ENCODE measurements around the gene SLC6A7. TPM values are rescaled to one million over a fixed set of nuclear protein-coding genes. Genes with fewer than 3 reads are reported as not detected.

The SLC6A7 gene
- total RNA-seq, 1 experiment from 2014 or later = not detected

DNA sequence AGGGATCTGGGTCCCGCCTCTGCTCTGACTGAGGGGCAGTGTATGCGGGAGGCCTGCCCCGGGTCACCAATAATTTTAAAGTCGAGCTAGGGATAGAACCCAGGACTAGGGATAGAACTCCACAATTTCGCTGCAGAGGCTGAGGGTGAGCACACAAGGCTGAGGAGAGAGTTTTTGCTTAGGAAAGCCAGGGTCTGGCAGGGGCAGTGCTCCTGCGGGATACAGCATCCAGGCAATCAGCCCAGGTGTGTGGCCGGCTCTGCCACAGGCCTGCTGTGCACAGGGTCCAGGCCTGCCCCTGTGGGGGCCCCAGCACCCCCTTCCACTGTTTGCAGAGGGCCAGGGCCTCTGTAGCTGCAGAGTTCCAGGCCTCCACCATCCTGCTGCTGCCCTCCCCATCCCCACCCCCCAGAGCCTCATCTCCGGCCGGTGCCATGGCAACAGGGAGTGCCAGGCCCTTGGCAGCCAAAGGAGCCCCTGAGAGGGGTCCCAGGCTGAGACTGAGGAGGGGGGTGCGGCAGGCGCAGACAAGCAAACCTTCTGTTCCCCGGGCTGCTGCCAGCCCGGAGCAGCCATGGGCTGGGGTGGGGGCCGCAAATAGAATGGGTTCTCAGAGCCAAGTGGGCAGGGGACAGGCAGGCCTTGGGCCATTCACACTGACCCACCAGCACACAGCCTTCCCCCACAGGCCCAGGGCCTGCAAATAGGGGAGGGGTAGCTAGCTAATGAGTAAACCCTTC is 42.8 kb upstream of the SLC6A7 start:
- POLR2A ChIA-PET (ENCODE audit: unreplicated experiment) = no interaction called here
- no TSS peak for BruUV-seq (replicated peaks)
- no peaks in the 10 kb centered on the region for H3K79me2 ChIP-seq (ENCODE audit: low read depth)

DNA sequence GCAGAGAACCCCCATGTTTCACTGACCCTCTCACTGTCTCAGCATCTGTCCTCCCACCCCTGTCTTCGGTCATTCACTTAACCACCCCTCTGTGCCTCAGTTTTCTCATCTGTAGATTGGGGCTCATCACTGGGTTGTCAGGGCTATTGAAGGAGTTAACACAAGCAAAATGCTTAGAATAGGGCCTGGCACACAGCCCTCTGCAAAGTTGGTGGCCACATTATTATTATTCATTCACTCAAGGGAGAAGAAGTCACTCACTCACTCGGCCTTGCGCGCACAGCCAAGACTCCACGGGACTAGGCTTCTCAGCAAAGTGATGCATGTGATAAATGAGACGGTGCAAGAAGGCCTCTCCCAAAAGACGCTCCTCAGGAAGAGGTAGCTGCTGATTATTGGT is 42.2 kb upstream of the SLC6A7 start:
- Histone ChIP-seq H3K36me3 (ENCODE audit: low read depth) (no peaks in the 10 kb centered on the region), H3F3A (ENCODE audit: insufficient read depth, low read depth) (peaks cover 2% of the 10 kb centered on the region; the same call in 1 of the 2 replicates), H3K79me2 (ENCODE audit: low read depth) (no peaks in the 10 kb centered on the region), H2AFZ (no peak overlapping the region), H4K20me1 (ENCODE audit: insufficient read depth) (no peaks in the 10 kb centered on the region), H3K4me1 (replicated peaks; ENCODE audit: insufficient read depth) (peaks cover 12% of the 10 kb centered on the region), H3K27ac (no peak overlapping the region), H3K4me3 (no peak overlapping the region), H3K9me2 (ENCODE audit: insufficient read depth) (no peaks in the 10 kb centered on the region), H3K9me3 (ENCODE audit: insufficient read depth, low read depth) (no peaks in the 10 kb centered on the region), H3K4me2 (no peak overlapping the region), H3K27me3 (ENCODE audit: insufficient read depth, low read depth) (no peaks in the 10 kb centered on the region)
- intact Hi-C loops (cut with micrococcal nuclease; ENCODE audit: unreplicated experiment) = no loop called here
- TF ChIP-seq, protein P1, sequence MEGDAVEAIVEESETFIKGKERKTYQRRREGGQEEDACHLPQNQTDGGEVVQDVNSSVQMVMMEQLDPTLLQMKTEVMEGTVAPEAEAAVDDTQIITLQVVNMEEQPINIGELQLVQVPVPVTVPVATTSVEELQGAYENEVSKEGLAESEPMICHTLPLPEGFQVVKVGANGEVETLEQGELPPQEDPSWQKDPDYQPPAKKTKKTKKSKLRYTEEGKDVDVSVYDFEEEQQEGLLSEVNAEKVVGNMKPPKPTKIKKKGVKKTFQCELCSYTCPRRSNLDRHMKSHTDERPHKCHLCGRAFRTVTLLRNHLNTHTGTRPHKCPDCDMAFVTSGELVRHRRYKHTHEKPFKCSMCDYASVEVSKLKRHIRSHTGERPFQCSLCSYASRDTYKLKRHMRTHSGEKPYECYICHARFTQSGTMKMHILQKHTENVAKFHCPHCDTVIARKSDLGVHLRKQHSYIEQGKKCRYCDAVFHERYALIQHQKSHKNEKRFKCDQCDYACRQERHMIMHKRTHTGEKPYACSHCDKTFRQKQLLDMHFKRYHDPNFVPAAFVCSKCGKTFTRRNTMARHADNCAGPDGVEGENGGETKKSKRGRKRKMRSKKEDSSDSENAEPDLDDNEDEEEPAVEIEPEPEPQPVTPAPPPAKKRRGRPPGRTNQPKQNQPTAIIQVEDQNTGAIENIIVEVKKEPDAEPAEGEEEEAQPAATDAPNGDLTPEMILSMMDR (conservative IDR thresholded peaks at IDR 0.05) = no peak
- TF ChIP-seq EZH2 (IDR thresholded peaks at IDR 0.05; ENCODE audit: low read depth) = no peak
- CTCF ChIA-PET = no interaction called here
- POLR2A ChIA-PET (ENCODE audit: unreplicated experiment) = no interaction called here
- BruUV-seq (replicated peaks) = no TSS peak
- no peak for DNase-seq

More for the DNA sequence above, 42.8 kb upstream of the SLC6A7 start:
- no peak overlapping the region for H3K4me3 ChIP-seq
- CTCF ChIA-PET = no interaction called here
- H3K4me2 ChIP-seq = no peak overlapping the region
- H4K20me1 ChIP-seq (ENCODE audit: insufficient read depth) = no peaks in the 10 kb centered on the region
- peaks cover 9% of the 10 kb centered on the region for H3F3A ChIP-seq (ENCODE audit: insufficient read depth, low read depth)
- H3K4me1 ChIP-seq (replicated peaks; ENCODE audit: insufficient read depth) = peaks cover 17% of the 10 kb centered on the region
- no peak for DNase-seq
- no peaks in the 10 kb centered on the region for H3K9me3 ChIP-seq (ENCODE audit: insufficient read depth, low read depth)
- H3K27me3 ChIP-seq (ENCODE audit: insufficient read depth, low read depth) = no peaks in the 10 kb centered on the region
- no peak overlapping the region for H3K27ac ChIP-seq
- H3K9me2 ChIP-seq (ENCODE audit: insufficient read depth) = no peaks in the 10 kb centered on the region
- H2AFZ ChIP-seq = no peak overlapping the region
- H3K36me3 ChIP-seq (ENCODE audit: low read depth) = no peaks in the 10 kb centered on the region
- TF ChIP-seq EZH2 (IDR thresholded peaks at IDR 0.05; ENCODE audit: low read depth) = no peak
- TF ChIP-seq, protein P1 (conservative IDR thresholded peaks at IDR 0.05) = no peak
- intact Hi-C loops (cut with micrococcal nuclease; ENCODE audit: unreplicated experiment) = no loop called here

DNA sequence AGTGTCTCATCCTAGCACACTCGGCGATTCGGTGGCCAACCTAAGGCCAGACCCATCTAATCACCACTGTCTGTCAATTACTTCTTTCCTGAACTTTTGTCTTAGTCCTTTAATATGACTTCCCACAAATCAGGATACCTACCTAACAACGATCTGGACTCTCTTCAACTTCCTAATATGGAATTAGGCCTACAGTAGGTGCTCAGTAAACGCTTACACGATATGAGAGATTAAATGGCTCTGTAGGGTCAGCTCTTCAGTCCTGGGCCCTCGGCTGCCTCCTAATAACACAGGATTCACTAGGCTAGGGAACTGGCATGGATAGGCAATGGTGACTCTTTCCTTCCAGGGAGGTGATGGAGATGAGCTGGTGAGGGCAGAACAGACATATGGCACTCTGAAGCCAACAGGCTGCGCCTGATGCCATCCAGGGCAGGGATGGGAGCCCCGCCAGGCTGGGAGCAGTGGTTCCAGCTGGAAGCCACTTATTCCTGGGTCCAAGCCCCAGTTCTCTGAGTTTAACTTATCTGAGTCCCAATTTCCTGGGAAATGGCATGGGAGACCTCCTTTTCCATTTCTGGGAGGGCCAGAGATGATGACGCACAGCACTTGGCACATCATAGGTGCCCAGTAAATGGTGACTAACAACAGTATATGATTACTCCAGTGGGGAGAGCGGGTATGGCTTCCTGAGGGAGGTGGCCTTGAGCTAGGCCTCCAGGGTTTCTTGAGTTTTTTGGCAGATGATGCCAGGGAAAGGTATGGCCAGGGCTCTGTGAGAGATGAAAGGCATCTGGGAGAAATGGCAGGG is 41.5 kb upstream of the SLC6A7 start:
- H3K27me3 ChIP-seq (ENCODE audit: insufficient read depth, low read depth) = no peaks in the 10 kb centered on the region
- H3K79me2 ChIP-seq (ENCODE audit: low read depth) = no peaks in the 10 kb centered on the region
- DNase-seq = no peak
- TF ChIP-seq, protein P1 (conservative IDR thresholded peaks at IDR 0.05) = no peak
- no peak for TF ChIP-seq EZH2 (IDR thresholded peaks at IDR 0.05; ENCODE audit: low read depth)
- no peak overlapping the region for H3K27ac ChIP-seq
- H3K36me3 ChIP-seq (ENCODE audit: low read depth) = no peaks in the 10 kb centered on the region
- POLR2A ChIA-PET (ENCODE audit: unreplicated experiment) = no interaction called here
- CTCF ChIA-PET = no interaction called here
- H3F3A ChIP-seq (ENCODE audit: insufficient read depth, low read depth) = no peaks in the 10 kb centered on the region; the same call in 1 of the 2 replicates
- no TSS peak for BruUV-seq (replicated peaks)
- H3K9me2 ChIP-seq (ENCODE audit: insufficient read depth) = no peaks in the 10 kb centered on the region
- no peak overlapping the region for H3K4me3 ChIP-seq
- H3K9me3 ChIP-seq (ENCODE audit: insufficient read depth, low read depth) = no peaks in the 10 kb centered on the region
- H3K4me2 ChIP-seq = no peak overlapping the region
- peaks cover 6% of the 10 kb centered on the region for H3K4me1 ChIP-seq (replicated peaks; ENCODE audit: insufficient read depth)
- no peaks in the 10 kb centered on the region for H4K20me1 ChIP-seq (ENCODE audit: insufficient read depth)
- intact Hi-C loops (cut with micrococcal nuclease; ENCODE audit: unreplicated experiment) = no loop called here
- no peak overlapping the region for H2AFZ ChIP-seq

All from PC-9 (cell line).